IMR-90 (cell line): ENCODE data around the gene GABARAPL1. TPM values are rescaled to one million over a fixed set of nuclear protein-coding genes. Genes with fewer than 3 reads are reported as not detected.

Source experiments
- ELK1 ChIP-seq: fragments of 150-350 bp; IDR thresholded peaks from 2 replicates; pipeline ENCODE4 v1.6.1; 2016; ENCODE audit warnings: low read depth, mild to moderate bottlenecking, low read length, moderate library complexity, borderline replicate concordance
- MXI1 ChIP-seq: IDR thresholded peaks from 2 replicates; pipeline ENCODE4 v1.6.1; 2012; ENCODE audit warnings: low read depth, mild to moderate bottlenecking, low read length, moderate library complexity, borderline replicate concordance
- USF2 ChIP-seq: fragments of 150-350 bp; IDR thresholded peaks from 2 replicates; pipeline ENCODE4 v1.6.1; 2017; ENCODE audit warnings: mild to moderate bottlenecking, antibody characterized with exemption, low read length, low read depth
- polyA plus RNA-seq, 3 experiments: library from polyadenylated mRNA; depleted of rRNA; stranded (reverse); fragments of >200 nt; gene quantifications; 2 replicates each; pipeline ENCODE4 v1.2.3, GENCODE V29; 2012; ENCODE audit warnings: low replicate concordance in 1 of 3
- total RNA-seq: library from RNA; depleted of rRNA; stranded (reverse); fragments of >200 nt; gene quantifications from 2 replicates; pipeline ENCODE4 v1.2.3, GENCODE V29; 2012

GABARAPL1 gene
- total and polyA plus RNA-seq, 2 of the 4 experiments (the other 2 are of a cell fraction) = 51.6 to 93.6 TPM

GRCh38 chr12:10184261-10184843, 28.3 kb upstream of the GABARAPL1 start (continued):
- TF ChIP-seq ELK1 (no peak), MXI1 (no peak), USF2 (no peak)
